WTC11 (cell line): ENCODE data around the gene GP9. TPM values are rescaled to one million over a fixed set of nuclear protein-coding genes. Genes with fewer than 3 reads are reported as not detected.

Source experiments
- ATAC-seq: fragments of 200-7000 bp; cut with Tn5 transposase; 2 replicates; pipeline ENCODE4 v1.10.0; 2021; ENCODE audit warnings: mild to moderate bottlenecking, moderate library complexity
- CTCF ChIA-PET: fragments of 300-600 bp; sonication (Branson Sonifier 250); formaldehyde crosslinking; loops from one replicate; lab custom pipeline; 2021; ENCODE audit warnings: antibody characterized with exemption; lab: Charles Lee
- POLR2A ChIA-PET: fragments of 350-600 bp; sonication (Branson Sonifier 250); formaldehyde crosslinking; loops from one replicate; lab custom pipeline; 2021; ENCODE audit warnings: antibody characterized with exemption; lab: Charles Lee
- DNase-seq: peaks from one replicate; pipeline ENCODE4 v3.0.0; 2021; ENCODE audit warnings: low spot score
- H3K27ac Mint-ChIP-seq: 2 replicates; pipeline ENCODE4 v1.8.0; 2021; ENCODE audit warnings: mixed read lengths
- H3K27me3 Mint-ChIP-seq: 2 replicates; pipeline ENCODE4 v1.8.0; 2021; ENCODE audit warnings: low read depth, mild to moderate bottlenecking, moderate library complexity, mixed read lengths
- H3K36me3 Mint-ChIP-seq: 2 replicates; pipeline ENCODE4 v1.8.0; 2021; ENCODE audit warnings: mixed read lengths
- H3K4me1 Mint-ChIP-seq: 2 replicates; pipeline ENCODE4 v1.8.0; 2022; ENCODE audit warnings: mixed read lengths
- H3K4me3 Mint-ChIP-seq: 2 replicates; pipeline ENCODE4 v1.8.0; 2021; ENCODE audit warnings: mild to moderate bottlenecking, moderate library complexity, mixed read lengths
- H3K9me3 Mint-ChIP-seq: 2 replicates; pipeline ENCODE4 v1.8.0; 2021; ENCODE audit warnings: mixed read lengths
- AR ChIP-seq: fragments of 250-450 bp; sonication (Bioruptor Pico); IDR thresholded peaks from 2 replicates; pipeline ENCODE4 v1.9.0; 2021; ENCODE audit warnings: mild to moderate bottlenecking
- EMX1 ChIP-seq: fragments of 250-450 bp; sonication (Bioruptor Pico); IDR thresholded peaks from 2 replicates; pipeline ENCODE4 v1.8.0; 2021; ENCODE audit warnings: mild to moderate bottlenecking
- ESRRA ChIP-seq: sonication (generic); formaldehyde crosslinking; IDR thresholded peaks from 2 replicates; pipeline ENCODE4 v1.8.1; 2022; ENCODE audit warnings: mild to moderate bottlenecking, missing genetic modification reagents, borderline replicate concordance
- FOXK1 ChIP-seq: sonication (generic); formaldehyde crosslinking; IDR thresholded peaks from 2 replicates; pipeline ENCODE4 v1.8.0; 2022; ENCODE audit warnings: mild to moderate bottlenecking, moderate library complexity, missing genetic modification reagents
- JAZF1 ChIP-seq: fragments of 250-450 bp; sonication (Bioruptor Pico); IDR thresholded peaks from 2 replicates; pipeline ENCODE4 v1.9.0; 2021; ENCODE audit warnings: moderate library complexity, mild to moderate bottlenecking, inconsistent platforms
- NFATC4 ChIP-seq: fragments of 250-450 bp; sonication (Bioruptor Pico); IDR thresholded peaks from 2 replicates; pipeline ENCODE4 v1.9.0; 2021; ENCODE audit warnings: mild to moderate bottlenecking
- NFE2L1 ChIP-seq: sonication (generic); formaldehyde crosslinking; IDR thresholded peaks from 2 replicates; pipeline ENCODE4 v1.8.1; 2023; ENCODE audit warnings: missing genetic modification reagents
- NR3C1 ChIP-seq: sonication (generic); formaldehyde crosslinking; conservative IDR thresholded peaks from 2 replicates; pipeline ENCODE4 v1.8.1; 2023; ENCODE audit warnings: low read depth, mild to moderate bottlenecking, missing genetic modification reagents
- SMAD4 ChIP-seq: sonication (generic); formaldehyde crosslinking; IDR thresholded peaks from 2 replicates; pipeline ENCODE4 v1.8.0; 2022; ENCODE audit warnings: mild to moderate bottlenecking, missing genetic modification reagents
- TEAD1 ChIP-seq: sonication (generic); formaldehyde crosslinking; IDR thresholded peaks from 2 replicates; pipeline ENCODE4 v1.8.0; 2022; ENCODE audit warnings: mild to moderate bottlenecking, missing genetic modification reagents
- TEAD4 ChIP-seq: sonication (generic); formaldehyde crosslinking; IDR thresholded peaks from 2 replicates; pipeline ENCODE4 v1.8.0; 2022; ENCODE audit warnings: mild to moderate bottlenecking, missing genetic modification reagents
- ZNF138 ChIP-seq: sonication (generic); formaldehyde crosslinking; conservative IDR thresholded peaks from 2 replicates; pipeline ENCODE4 v1.8.1; 2022; ENCODE audit warnings: mild to moderate bottlenecking, moderate library complexity, missing genetic modification reagents
- ZNF232 ChIP-seq: sonication (generic); formaldehyde crosslinking; IDR thresholded peaks from 2 replicates; pipeline ENCODE4 v1.8.0; 2022; ENCODE audit warnings: mild to moderate bottlenecking, missing genetic modification reagents
- ZNF263 ChIP-seq: sonication (generic); formaldehyde crosslinking; IDR thresholded peaks from 2 replicates; pipeline ENCODE4 v1.8.1; 2022; ENCODE audit warnings: low read depth, mild to moderate bottlenecking, moderate library complexity, missing genetic modification reagents
- ZNF281 ChIP-seq: sonication (generic); formaldehyde crosslinking; IDR thresholded peaks from 2 replicates; pipeline ENCODE4 v1.8.0; 2023; ENCODE audit warnings: mild to moderate bottlenecking, missing genetic modification reagents
- total RNA-seq: library from RNA; stranded (reverse); gene quantifications from 3 replicates; pipeline ENCODE4 v1.2.3, GENCODE V29; 2021
- TF ChIP-seq, protein P1 (sequence below): sonication (generic); formaldehyde crosslinking; IDR thresholded peaks from 2 replicates; pipeline ENCODE4 v1.8.0; 2022; ENCODE audit warnings: mild to moderate bottlenecking, missing genetic modification reagents
- TF ChIP-seq, protein P2 (sequence below): sonication (generic); formaldehyde crosslinking; IDR thresholded peaks from 2 replicates; pipeline ENCODE4 v1.8.0; 2022; ENCODE audit warnings: mild to moderate bottlenecking, missing genetic modification reagents
- TF ChIP-seq, protein P3 (sequence below): sonication (generic); formaldehyde crosslinking; conservative IDR thresholded peaks from 2 replicates; pipeline ENCODE4 v1.8.1; 2023; ENCODE audit warnings: mild to moderate bottlenecking, low read depth, missing genetic modification reagents, moderate library complexity
- TF ChIP-seq, protein P4 (sequence below): sonication (generic); formaldehyde crosslinking; IDR thresholded peaks from 2 replicates; pipeline ENCODE4 v1.8.1; 2023; ENCODE audit warnings: mild to moderate bottlenecking, missing genetic modification reagents, moderate library complexity
- TF ChIP-seq, protein P5 (sequence below): sonication (generic); formaldehyde crosslinking; IDR thresholded peaks from 2 replicates; pipeline ENCODE4 v1.8.0; 2022; ENCODE audit warnings: mild to moderate bottlenecking, missing genetic modification reagents
- TF ChIP-seq, protein P6 (sequence below): sonication (generic); formaldehyde crosslinking; IDR thresholded peaks from 2 replicates; pipeline ENCODE4 v1.8.1; 2023; ENCODE audit warnings: mild to moderate bottlenecking, missing genetic modification reagents

Gene GP9
- total RNA-seq, 1 experiment from 2014 or later, result not detected

GRCh38 chr3:129050556-129051295 is 9.9 kb upstream of the GP9 start:
- peaks cover 11% of the 10 kb centered on the region for H3K9me3 Mint-ChIP-seq
- no peak for TF ChIP-seq NFATC4
- TF ChIP-seq, protein P1, sequence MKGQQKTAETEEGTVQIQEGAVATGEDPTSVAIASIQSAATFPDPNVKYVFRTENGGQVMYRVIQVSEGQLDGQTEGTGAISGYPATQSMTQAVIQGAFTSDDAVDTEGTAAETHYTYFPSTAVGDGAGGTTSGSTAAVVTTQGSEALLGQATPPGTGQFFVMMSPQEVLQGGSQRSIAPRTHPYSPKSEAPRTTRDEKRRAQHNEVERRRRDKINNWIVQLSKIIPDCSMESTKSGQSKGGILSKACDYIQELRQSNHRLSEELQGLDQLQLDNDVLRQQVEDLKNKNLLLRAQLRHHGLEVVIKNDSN (CRISPR knock-in tag), result no peak
- no peak for TF ChIP-seq FOXK1 (CRISPR knock-in tag)
- TF ChIP-seq NR3C1, result no peak
- TF ChIP-seq, protein P2, sequence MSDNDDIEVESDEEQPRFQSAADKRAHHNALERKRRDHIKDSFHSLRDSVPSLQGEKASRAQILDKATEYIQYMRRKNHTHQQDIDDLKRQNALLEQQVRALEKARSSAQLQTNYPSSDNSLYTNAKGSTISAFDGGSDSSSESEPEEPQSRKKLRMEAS (CRISPR knock-in tag), result no peak
- TF ChIP-seq NFE2L1 (CRISPR knock-in tag), result no peak
- TF ChIP-seq ZNF281 (CRISPR knock-in tag), result no peak
- TF ChIP-seq EMX1 (CRISPR knock-in tag), result no peak
- no peak for TF ChIP-seq AR (CRISPR knock-in tag)
- no peak for TF ChIP-seq ZNF232 (CRISPR knock-in tag)
- TF ChIP-seq SMAD4 (CRISPR knock-in tag), result no peak
- TF ChIP-seq, all 79 proteins: peak for 0
- H3K36me3 Mint-ChIP-seq, result peaks cover 6% of the 10 kb centered on the region
- H3K4me3 Mint-ChIP-seq, result no peak overlapping the region
- ChIA-PET POLR2A (no interaction called here), CTCF (interaction anchor here (2.4 to 5.2 kb wide), 2 partner anchors 80 to 195 kb away, joined by 11 to 70 read pairs; no protein-coding TSS in a partner anchor)
- DNase-seq (no peak), ATAC-seq (no peak)
- H3K27me3 Mint-ChIP-seq, result peaks cover 18% of the 10 kb centered on the region
- no peak overlapping the region for H3K27ac Mint-ChIP-seq
- 0 out of 2 replicates have a peak, but pooled peaks cover 3% of the 10 kb centered on the region for H3K4me1 Mint-ChIP-seq

GRCh38 chr3:129051871-129052340 is 8.7 kb upstream of the GP9 start:
- Mint-ChIP-seq H3K36me3 (peaks cover 6% of the 10 kb centered on the region), H3K27me3 (peaks cover 13% of the 10 kb centered on the region), H3K27ac (no peak overlapping the region), H3K9me3 (peaks cover 11% of the 10 kb centered on the region), H3K4me3 (no peak overlapping the region), H3K4me1 (0 out of 2 replicates have a peak, but pooled peaks cover 3% of the 10 kb centered on the region)
- ATAC-seq (no peak), DNase-seq (no peak)
- POLR2A ChIA-PET, result no interaction called here
- CTCF ChIA-PET, result interaction anchor here (0.6 to 5.2 kb wide), 9 partner anchors 10 to 197 kb away, joined by 3 to 70 read pairs (median 9); partner anchors contain the start of genes CFAP92, COPG1 and RAB43
- TF ChIP-seq ZNF263 (CRISPR knock-in tag) (no peak), JAZF1 (CRISPR knock-in tag) (no peak), ESRRA (CRISPR knock-in tag) (no peak), TEAD4 (CRISPR knock-in tag) (no peak), TEAD1 (CRISPR knock-in tag) (no peak), ZNF138 (CRISPR knock-in tag) (no peak)
- TF ChIP-seq, protein P3, sequence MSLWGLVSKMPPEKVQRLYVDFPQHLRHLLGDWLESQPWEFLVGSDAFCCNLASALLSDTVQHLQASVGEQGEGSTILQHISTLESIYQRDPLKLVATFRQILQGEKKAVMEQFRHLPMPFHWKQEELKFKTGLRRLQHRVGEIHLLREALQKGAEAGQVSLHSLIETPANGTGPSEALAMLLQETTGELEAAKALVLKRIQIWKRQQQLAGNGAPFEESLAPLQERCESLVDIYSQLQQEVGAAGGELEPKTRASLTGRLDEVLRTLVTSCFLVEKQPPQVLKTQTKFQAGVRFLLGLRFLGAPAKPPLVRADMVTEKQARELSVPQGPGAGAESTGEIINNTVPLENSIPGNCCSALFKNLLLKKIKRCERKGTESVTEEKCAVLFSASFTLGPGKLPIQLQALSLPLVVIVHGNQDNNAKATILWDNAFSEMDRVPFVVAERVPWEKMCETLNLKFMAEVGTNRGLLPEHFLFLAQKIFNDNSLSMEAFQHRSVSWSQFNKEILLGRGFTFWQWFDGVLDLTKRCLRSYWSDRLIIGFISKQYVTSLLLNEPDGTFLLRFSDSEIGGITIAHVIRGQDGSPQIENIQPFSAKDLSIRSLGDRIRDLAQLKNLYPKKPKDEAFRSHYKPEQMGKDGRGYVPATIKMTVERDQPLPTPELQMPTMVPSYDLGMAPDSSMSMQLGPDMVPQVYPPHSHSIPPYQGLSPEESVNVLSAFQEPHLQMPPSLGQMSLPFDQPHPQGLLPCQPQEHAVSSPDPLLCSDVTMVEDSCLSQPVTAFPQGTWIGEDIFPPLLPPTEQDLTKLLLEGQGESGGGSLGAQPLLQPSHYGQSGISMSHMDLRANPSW (CRISPR knock-in tag), result no peak
- TF ChIP-seq, protein P4, sequence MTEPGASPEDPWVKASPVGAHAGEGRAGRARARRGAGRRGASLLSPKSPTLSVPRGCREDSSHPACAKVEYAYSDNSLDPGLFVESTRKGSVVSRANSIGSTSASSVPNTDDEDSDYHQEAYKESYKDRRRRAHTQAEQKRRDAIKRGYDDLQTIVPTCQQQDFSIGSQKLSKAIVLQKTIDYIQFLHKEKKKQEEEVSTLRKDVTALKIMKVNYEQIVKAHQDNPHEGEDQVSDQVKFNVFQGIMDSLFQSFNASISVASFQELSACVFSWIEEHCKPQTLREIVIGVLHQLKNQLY (CRISPR knock-in tag), result no peak
- TF ChIP-seq, protein P5, sequence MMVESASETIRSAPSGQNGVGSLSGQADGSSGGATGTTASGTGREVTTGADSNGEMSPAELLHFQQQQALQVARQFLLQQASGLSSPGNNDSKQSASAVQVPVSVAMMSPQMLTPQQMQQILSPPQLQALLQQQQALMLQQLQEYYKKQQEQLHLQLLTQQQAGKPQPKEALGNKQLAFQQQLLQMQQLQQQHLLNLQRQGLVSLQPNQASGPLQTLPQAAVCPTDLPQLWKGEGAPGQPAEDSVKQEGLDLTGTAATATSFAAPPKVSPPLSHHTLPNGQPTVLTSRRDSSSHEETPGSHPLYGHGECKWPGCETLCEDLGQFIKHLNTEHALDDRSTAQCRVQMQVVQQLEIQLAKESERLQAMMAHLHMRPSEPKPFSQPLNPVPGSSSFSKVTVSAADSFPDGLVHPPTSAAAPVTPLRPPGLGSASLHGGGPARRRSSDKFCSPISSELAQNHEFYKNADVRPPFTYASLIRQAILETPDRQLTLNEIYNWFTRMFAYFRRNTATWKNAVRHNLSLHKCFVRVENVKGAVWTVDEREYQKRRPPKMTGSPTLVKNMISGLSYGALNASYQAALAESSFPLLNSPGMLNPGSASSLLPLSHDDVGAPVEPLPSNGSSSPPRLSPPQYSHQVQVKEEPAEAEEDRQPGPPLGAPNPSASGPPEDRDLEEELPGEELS (CRISPR knock-in tag), result no peak
- TF ChIP-seq, protein P6, sequence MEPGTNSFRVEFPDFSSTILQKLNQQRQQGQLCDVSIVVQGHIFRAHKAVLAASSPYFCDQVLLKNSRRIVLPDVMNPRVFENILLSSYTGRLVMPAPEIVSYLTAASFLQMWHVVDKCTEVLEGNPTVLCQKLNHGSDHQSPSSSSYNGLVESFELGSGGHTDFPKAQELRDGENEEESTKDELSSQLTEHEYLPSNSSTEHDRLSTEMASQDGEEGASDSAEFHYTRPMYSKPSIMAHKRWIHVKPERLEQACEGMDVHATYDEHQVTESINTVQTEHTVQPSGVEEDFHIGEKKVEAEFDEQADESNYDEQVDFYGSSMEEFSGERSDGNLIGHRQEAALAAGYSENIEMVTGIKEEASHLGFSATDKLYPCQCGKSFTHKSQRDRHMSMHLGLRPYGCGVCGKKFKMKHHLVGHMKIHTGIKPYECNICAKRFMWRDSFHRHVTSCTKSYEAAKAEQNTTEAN (CRISPR knock-in tag), result no peak
